WTC11 (cell line): ENCODE results near the gene COPS7A. TPM values are rescaled to one million over a fixed set of nuclear protein-coding genes. Genes with fewer than 3 reads are reported as not detected.

Experiments
- ATAC-seq: fragments of 200-7000 bp; cut with Tn5 transposase; 2 replicates; pipeline ENCODE4 v1.10.0; 2021; ENCODE audit warnings: mild to moderate bottlenecking, moderate library complexity
- CTCF ChIA-PET: fragments of 300-600 bp; sonication (Branson Sonifier 250); formaldehyde crosslinking; loops from one replicate; lab custom pipeline; 2021; ENCODE audit warnings: antibody characterized with exemption; lab: Charles Lee
- POLR2A ChIA-PET: fragments of 350-600 bp; sonication (Branson Sonifier 250); formaldehyde crosslinking; loops from one replicate; lab custom pipeline; 2021; ENCODE audit warnings: antibody characterized with exemption; lab: Charles Lee
- DNase-seq: peaks from one replicate; pipeline ENCODE4 v3.0.0; 2021; ENCODE audit warnings: low spot score
- H3K27ac Mint-ChIP-seq: 2 replicates; pipeline ENCODE4 v1.8.0; 2021; ENCODE audit warnings: mixed read lengths
- H3K27me3 Mint-ChIP-seq: 2 replicates; pipeline ENCODE4 v1.8.0; 2021; ENCODE audit warnings: low read depth, mild to moderate bottlenecking, moderate library complexity, mixed read lengths
- H3K36me3 Mint-ChIP-seq: 2 replicates; pipeline ENCODE4 v1.8.0; 2021; ENCODE audit warnings: mixed read lengths
- H3K4me1 Mint-ChIP-seq: 2 replicates; pipeline ENCODE4 v1.8.0; 2022; ENCODE audit warnings: mixed read lengths
- H3K4me3 Mint-ChIP-seq: 2 replicates; pipeline ENCODE4 v1.8.0; 2021; ENCODE audit warnings: mild to moderate bottlenecking, moderate library complexity, mixed read lengths
- H3K9me3 Mint-ChIP-seq: 2 replicates; pipeline ENCODE4 v1.8.0; 2021; ENCODE audit warnings: mixed read lengths
- ARID4B ChIP-seq: sonication (generic); formaldehyde crosslinking; IDR thresholded peaks from 2 replicates; pipeline ENCODE4 v1.8.0; 2023; ENCODE audit warnings: missing genetic modification reagents, mild to moderate bottlenecking, borderline replicate concordance
- CBFB ChIP-seq: sonication (generic); formaldehyde crosslinking; IDR thresholded peaks from 2 replicates; pipeline ENCODE4 v1.8.1; 2022; ENCODE audit warnings: mild to moderate bottlenecking, low read depth, missing genetic modification reagents
- CREB1 ChIP-seq: sonication (generic); formaldehyde crosslinking; IDR thresholded peaks from 2 replicates; pipeline ENCODE4 v1.8.0; 2023; ENCODE audit warnings: mild to moderate bottlenecking, missing genetic modification reagents
- GRHL2 ChIP-seq: fragments of 250-450 bp; sonication (Bioruptor Pico); IDR thresholded peaks from 2 replicates; pipeline ENCODE4 v1.8.0; 2022; ENCODE audit warnings: mild to moderate bottlenecking, moderate library complexity; ENCODE audit not compliant: insufficient replicate concordance, severe bottlenecking
- NR3C1 ChIP-seq: sonication (generic); formaldehyde crosslinking; conservative IDR thresholded peaks from 2 replicates; pipeline ENCODE4 v1.8.1; 2023; ENCODE audit warnings: low read depth, mild to moderate bottlenecking, missing genetic modification reagents
- PRDM15 ChIP-seq: sonication (generic); formaldehyde crosslinking; IDR thresholded peaks from 2 replicates; pipeline ENCODE4 v1.8.0; 2022; ENCODE audit warnings: missing genetic modification reagents
- RELA ChIP-seq: sonication (generic); formaldehyde crosslinking; IDR thresholded peaks from 2 replicates; pipeline ENCODE4 v1.8.1; 2022; ENCODE audit warnings: missing genetic modification reagents, mild to moderate bottlenecking, borderline replicate concordance
- SP1 ChIP-seq: sonication (generic); formaldehyde crosslinking; conservative IDR thresholded peaks from 2 replicates; pipeline ENCODE4 v1.8.1; 2022; ENCODE audit warnings: missing genetic modification reagents
- USF2 ChIP-seq: sonication (generic); formaldehyde crosslinking; IDR thresholded peaks from 2 replicates; pipeline ENCODE4 v1.8.1; 2023; ENCODE audit warnings: mild to moderate bottlenecking, missing genetic modification reagents, moderate library complexity
- ZBTB21 ChIP-seq: sonication (generic); formaldehyde crosslinking; IDR thresholded peaks from 2 replicates; pipeline ENCODE4 v1.8.1; 2023; ENCODE audit warnings: mild to moderate bottlenecking, missing genetic modification reagents, borderline replicate concordance
- ZNF396 ChIP-seq: fragments of 250-450 bp; sonication (Bioruptor Pico); IDR thresholded peaks from 2 replicates; pipeline ENCODE4 v1.8.0; 2021; ENCODE audit warnings: mild to moderate bottlenecking, moderate library complexity, borderline replicate concordance
- ZNF425 ChIP-seq: fragments of 250-450 bp; sonication (Bioruptor Pico); conservative IDR thresholded peaks from 2 replicates; pipeline ENCODE4 v1.9.0; 2021; ENCODE audit warnings: mild to moderate bottlenecking
- total RNA-seq: library from RNA; stranded (reverse); gene quantifications from 3 replicates; pipeline ENCODE4 v1.2.3, GENCODE V29; 2021

COPS7A gene
- total RNA-seq, 1 experiment from 2014 or later, result 41.4 TPM

- Mint-ChIP-seq H3K4me3 (peak overlapping the region; percentile 98), H3K27ac (peak overlapping the region; percentile 98), H3K36me3 (peaks cover 13% of the 10 kb centered on the region), H3K27me3 (peaks cover 24% of the 10 kb centered on the region), H3K4me1 (peaks cover 69% of the 10 kb centered on the region), H3K9me3 (no peaks in the 10 kb centered on the region)
- ATAC-seq, result peak; percentile 4
- ChIA-PET CTCF (interaction anchor here (1.0 to 10.5 kb wide), 8 partner anchors 10 to 149 kb away, joined by 6 to 234 read pairs (median 26); partner anchors contain the start of genes CDCA3, GPR162, MLF2 and P3H3), POLR2A (interaction anchor here (0.7 to 5.4 kb wide), 5 partner anchors 10 to 53 kb away, joined by 3 to 84 read pairs (median 4); partner anchors contain the start of genes GPR162 and MLF2)
- TF ChIP-seq CBFB, result 0 out of 2 replicates have a peak, but pooled peaks have one; percentile 27
- TF ChIP-seq ZNF396 (CRISPR knock-in tag), result no peak
- TF ChIP-seq ZNF425 (CRISPR knock-in tag), result no peak
- TF ChIP-seq NR3C1 (CRISPR knock-in tag), result no peak
- TF ChIP-seq PRDM15 (CRISPR knock-in tag), result peak; percentile 50
- TF ChIP-seq SP1, result 0 out of 2 replicates have a peak, but pooled peaks have one; percentile 21
- TF ChIP-seq CREB1 (CRISPR knock-in tag), result no peak
- no peak for DNase-seq
Observed at GRCh38 chr12:6768437-6768914, 44.6 kb downstream of the COPS7A start.

- DNase-seq (peak; percentile 80), ATAC-seq (peak; percentile 19)
- CTCF ChIA-PET, result interaction anchor here (1.0 to 10.5 kb wide), 6 partner anchors 9 to 149 kb away, joined by 6 to 234 read pairs (median 28); partner anchors contain the start of genes MLF2 and P3H3
- H3K4me1 Mint-ChIP-seq, result peaks cover 64% of the 10 kb centered on the region
- peak; percentile 16; the same call in 1 of the 2 replicates for TF ChIP-seq USF2 (CRISPR knock-in tag)
- 0 out of 2 replicates have a peak, but pooled peaks have one; percentile 13 for TF ChIP-seq ARID4B
- no peak for TF ChIP-seq RELA (CRISPR knock-in tag)
- TF ChIP-seq GRHL2 (CRISPR knock-in tag), result no peak
- 0 out of 2 replicates have a peak, but pooled peaks have one; percentile 40 for TF ChIP-seq ZBTB21 (CRISPR knock-in tag)
- TF ChIP-seq, all 79 proteins: peak for 3
- Mint-ChIP-seq H3K36me3 (peaks cover 13% of the 10 kb centered on the region), H3K4me3 (peak overlapping the region; percentile 98), H3K9me3 (no peaks in the 10 kb centered on the region), H3K27me3 (peaks cover 26% of the 10 kb centered on the region), H3K27ac (peak overlapping the region; percentile 98)
- POLR2A ChIA-PET, result interaction anchor here (0.6 to 5.4 kb wide), 7 partner anchors 10 to 80 kb away, joined by 3 to 84 read pairs (median 4); partner anchors contain the start of genes GPR162, MLF2 and ZNF384
Observed at GRCh38 chr12:6768990-6769389, 45.1 kb downstream of the COPS7A start.
